HG02943 (cell line): ENCODE data around the gene FAM180A.

ENCODE experiments used
- ATAC-seq: cut with Tn5 transposase; IDR thresholded peaks from one replicate; pipeline ENCODE4 v1.9.1; 2021; ENCODE audit warnings: mild to moderate bottlenecking, low read depth, moderate library complexity; ENCODE audit not compliant: unreplicated experiment

Gene FAM180A

GRCh38 chr7:135685306-135686084 lies 63.1 kb downstream of the FAM180A start:
- no peak for ATAC-seq

GRCh38 chr7:135684699-135685098 lies 63.9 kb downstream of the FAM180A start:
- ATAC-seq = no peak

GRCh38 chr7:135684136-135684535 lies 64.5 kb downstream of the FAM180A start:
- ATAC-seq = no peak

GRCh38 chr7:135683609-135684008 lies 65.0 kb downstream of the FAM180A start:
- ATAC-seq = no peak

GRCh38 chr7:135682191-135682590 lies 66.4 kb downstream of the FAM180A start:
- no peak for ATAC-seq

GRCh38 chr7:135681762-135682161 lies 66.9 kb downstream of the FAM180A start:
- ATAC-seq = no peak
